D721Med (cell line): ENCODE measurements around the gene XBP1.

Experiments
- DNase-seq: peaks from one replicate; pipeline ENCODE4 v3.0.0; 2011; ENCODE audit warnings: low spot score; ENCODE audit not compliant: insufficient read length
- FAIRE-seq: peaks from 2 replicates; lab custom pipeline; 2011; peaks lifted over from hg19 to GRCh38; lab: Jason Lieb, UNC
- CTCF ChIP-seq: IDR thresholded peaks from 2 replicates; pipeline ENCODE4 v1.5.1; 2012; ENCODE audit warnings: mild to moderate bottlenecking, control low read depth; ENCODE audit not compliant: insufficient read depth; ENCODE audit errors: missing control alignments

Gene XBP1

GRCh38 chr22:28795932-28796856 is 4.2 kb downstream of the XBP1 start:
- FAIRE-seq: no peak
- TF ChIP-seq CTCF: no peak
- no peak for DNase-seq

GRCh38 chr22:28795071-28795693 is 5.2 kb downstream of the XBP1 start:
- no peak for TF ChIP-seq CTCF
- no peak for DNase-seq
- no peak for FAIRE-seq

GRCh38 chr22:28793976-28794584 is 6.3 kb downstream of the XBP1 start:
- TF ChIP-seq CTCF: no peak
- FAIRE-seq: no peak
- DNase-seq: no peak

- no peak for TF ChIP-seq CTCF
- no peak for FAIRE-seq
- no peak for DNase-seq
These were observed 7.6 kb downstream of the XBP1 start for GRCh38 chr22:28792491-28793383.

DNA sequence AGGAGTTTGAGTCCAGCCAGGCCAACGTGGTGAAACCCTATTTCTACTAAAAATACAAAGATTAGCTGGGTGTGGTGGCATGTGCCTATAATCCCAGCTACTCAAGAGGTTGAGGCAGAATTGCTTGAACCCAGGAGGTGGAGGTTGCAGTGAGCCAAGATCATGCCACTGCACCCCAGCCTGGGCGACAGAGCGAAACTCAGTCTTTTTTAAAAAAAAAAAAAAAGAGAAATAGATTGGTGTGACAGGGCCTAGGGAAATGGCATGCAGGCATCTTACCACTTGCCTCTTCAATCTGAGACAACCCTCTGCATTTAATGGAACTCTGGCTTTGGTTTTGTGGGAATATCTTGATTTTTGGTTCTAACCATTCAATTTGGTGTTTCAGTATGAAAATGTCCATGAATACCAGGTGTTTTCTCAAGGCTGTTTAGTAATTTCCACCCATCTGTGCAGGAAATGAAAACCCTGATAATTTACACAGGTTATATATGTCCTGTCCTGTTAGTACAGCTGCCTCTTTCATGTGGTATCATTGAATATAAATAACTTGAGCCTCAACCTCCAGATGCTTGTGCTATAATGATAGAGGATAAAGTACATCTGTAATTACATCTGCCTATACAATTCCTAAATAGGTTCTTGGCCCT is 8.4 kb downstream of the XBP1 start:
- FAIRE-seq (no peak), DNase-seq (no peak)
- TF ChIP-seq CTCF: no peak

DNA sequence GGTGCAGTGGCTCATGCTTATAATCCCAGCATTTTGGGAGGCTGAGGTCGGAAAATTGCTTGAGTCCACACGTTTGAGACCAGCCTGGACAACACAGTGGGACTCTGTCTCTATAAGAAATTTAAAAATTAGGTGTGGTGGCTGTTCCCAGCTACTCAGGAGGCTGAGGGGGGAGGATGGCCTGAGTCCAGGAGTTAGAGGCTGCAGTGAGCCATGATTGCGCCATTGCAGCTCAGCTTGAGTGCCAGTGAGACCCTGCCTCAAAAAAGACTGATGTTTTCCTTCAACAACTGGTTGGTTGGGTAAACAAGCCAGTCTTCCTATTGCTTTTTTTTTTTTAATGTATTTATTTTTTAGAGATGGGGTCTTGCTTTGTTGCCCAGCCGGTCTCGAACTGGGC is 9.2 kb downstream of the XBP1 start:
- FAIRE-seq (no peak), DNase-seq (no peak)
- TF ChIP-seq CTCF: no peak
